HCT116 (cell line): ENCODE results near the gene RAB3GAP1.

Experiments
- CBX3 ChIP-seq: IDR thresholded peaks from 2 replicates; pipeline ENCODE4 v1.6.1; 2012; ENCODE audit warnings: low read depth
- CEBPB ChIP-seq: IDR thresholded peaks from 2 replicates; pipeline ENCODE4 v1.6.1; 2012; ENCODE audit warnings: low read depth
- EZH2 ChIP-seq: fragments of 200-600 bp; sonication (generic); IDR thresholded peaks from 2 replicates; pipeline ENCODE4 v1.6.1; 2017; ENCODE audit warnings: antibody characterized with exemption, mixed run types
- POLR2A ChIP-seq: IDR thresholded peaks from 2 replicates; pipeline ENCODE4 v1.7.0; 2011; ENCODE audit warnings: borderline replicate concordance; ENCODE audit not compliant: insufficient read depth, insufficient read length; ENCODE audit errors: extremely low read depth
- POLR2AphosphoS5 ChIP-seq: IDR thresholded peaks from 2 replicates; pipeline ENCODE4 v1.6.1; 2011; ENCODE audit warnings: mild to moderate bottlenecking, low read depth, low read length, moderate library complexity
- RAD21 ChIP-seq: IDR thresholded peaks from 2 replicates; pipeline ENCODE4 v1.6.1; 2012; ENCODE audit warnings: low read depth, mild to moderate bottlenecking
- SIN3A ChIP-seq: IDR thresholded peaks from 2 replicates; pipeline ENCODE4 v1.6.1; 2012; ENCODE audit warnings: low read depth
- SP1 ChIP-seq: IDR thresholded peaks from 2 replicates; pipeline ENCODE4 v1.6.1; 2012; ENCODE audit warnings: low read depth
- SRF ChIP-seq: IDR thresholded peaks from 2 replicates; pipeline ENCODE4 v1.6.1; 2012; ENCODE audit warnings: low read depth
- YY1 ChIP-seq: IDR thresholded peaks from 2 replicates; pipeline ENCODE4 v1.6.1; 2011; ENCODE audit warnings: low read length, low read depth, moderate library complexity, mild to moderate bottlenecking; ENCODE audit not compliant: insufficient replicate concordance; ENCODE audit errors: extremely low read depth
- ZNF274 ChIP-seq: fragments of 200-500 bp; sonication (Bioruptor generic); IDR thresholded peaks from 2 replicates; pipeline ENCODE4 v1.6.1; 2014; ENCODE audit warnings: mild to moderate bottlenecking, low read depth, low read length, inconsistent platforms
- TF ChIP-seq, protein P1 (sequence below): IDR thresholded peaks from 2 replicates; pipeline ENCODE4 v1.6.1; 2012
- TF ChIP-seq, protein P2 (sequence below), 3 experiments: fragments of 200-600 bp in 1 of 3; sonication (generic) in 1 of 3; IDR thresholded peaks in 2 of 3; conservative IDR thresholded peaks in 1 of 3; 2 replicates each; pipeline ENCODE4 v1.5.1; 2012 to 2017; ENCODE audit warnings: low read depth in 2 of 3, low read length in 2 of 3, antibody characterized with exemption in 1 of 3, borderline replicate concordance in 1 of 3, control low read depth in 1 of 3, mild to moderate bottlenecking in 1 of 3, mixed read lengths in 1 of 3, mixed run types in 1 of 3, moderate library complexity in 1 of 3; ENCODE audit not compliant: insufficient read depth in 1 of 3
- TF ChIP-seq, protein P3 (sequence below): IDR thresholded peaks from 2 replicates; pipeline ENCODE4 v1.6.1; 2012; ENCODE audit warnings: low read depth

DNA sequence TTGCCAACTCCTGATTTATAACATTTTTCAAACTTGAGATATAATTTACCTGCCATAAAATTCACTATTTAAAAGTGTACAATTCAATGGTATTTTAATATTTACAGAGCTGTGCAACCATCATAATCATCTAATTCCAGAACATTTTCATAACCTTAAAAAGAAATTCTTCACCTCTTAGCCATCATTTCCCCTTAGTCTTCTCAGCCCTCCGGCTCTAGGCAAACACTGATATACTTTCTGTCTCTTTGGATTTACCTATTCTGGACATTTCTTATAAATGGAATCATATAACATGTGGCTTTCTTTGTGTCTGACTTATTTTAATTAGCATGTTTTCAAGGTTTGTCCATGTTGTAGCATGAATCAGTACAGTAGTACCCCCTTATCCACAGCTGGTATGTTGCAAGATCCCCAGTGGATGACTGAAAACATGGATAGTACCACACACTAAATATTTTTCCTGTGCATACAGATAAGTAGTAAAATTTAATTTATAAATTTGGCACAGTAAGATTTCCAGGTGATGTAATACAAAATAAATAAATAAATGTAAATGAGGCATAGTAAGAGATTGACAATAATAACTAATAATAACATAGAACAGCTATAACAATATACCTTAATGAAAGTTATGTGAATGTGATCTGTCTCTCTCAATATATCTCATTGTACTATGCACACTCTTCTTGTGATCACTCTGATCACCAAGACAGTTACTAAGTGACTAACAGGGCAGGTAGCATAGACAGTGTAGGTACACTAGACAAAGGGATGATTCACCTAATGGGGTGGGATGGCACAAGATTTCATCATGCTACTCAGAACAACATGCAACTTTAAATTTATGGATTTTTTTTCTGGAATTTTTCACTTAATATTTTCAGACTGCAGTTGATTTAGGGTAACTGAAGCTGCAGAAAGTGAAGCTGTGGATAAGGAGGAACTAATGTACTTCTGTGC is 73.1 kb downstream of the RAB3GAP1 start:
- peak; percentile 43; the same call in 1 of the 2 replicates for TF ChIP-seq POLR2AphosphoS5
- no peak for TF ChIP-seq EZH2
- TF ChIP-seq, protein P1, sequence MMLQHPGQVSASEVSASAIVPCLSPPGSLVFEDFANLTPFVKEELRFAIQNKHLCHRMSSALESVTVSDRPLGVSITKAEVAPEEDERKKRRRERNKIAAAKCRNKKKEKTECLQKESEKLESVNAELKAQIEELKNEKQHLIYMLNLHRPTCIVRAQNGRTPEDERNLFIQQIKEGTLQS: no peak
- TF ChIP-seq, protein P2, sequence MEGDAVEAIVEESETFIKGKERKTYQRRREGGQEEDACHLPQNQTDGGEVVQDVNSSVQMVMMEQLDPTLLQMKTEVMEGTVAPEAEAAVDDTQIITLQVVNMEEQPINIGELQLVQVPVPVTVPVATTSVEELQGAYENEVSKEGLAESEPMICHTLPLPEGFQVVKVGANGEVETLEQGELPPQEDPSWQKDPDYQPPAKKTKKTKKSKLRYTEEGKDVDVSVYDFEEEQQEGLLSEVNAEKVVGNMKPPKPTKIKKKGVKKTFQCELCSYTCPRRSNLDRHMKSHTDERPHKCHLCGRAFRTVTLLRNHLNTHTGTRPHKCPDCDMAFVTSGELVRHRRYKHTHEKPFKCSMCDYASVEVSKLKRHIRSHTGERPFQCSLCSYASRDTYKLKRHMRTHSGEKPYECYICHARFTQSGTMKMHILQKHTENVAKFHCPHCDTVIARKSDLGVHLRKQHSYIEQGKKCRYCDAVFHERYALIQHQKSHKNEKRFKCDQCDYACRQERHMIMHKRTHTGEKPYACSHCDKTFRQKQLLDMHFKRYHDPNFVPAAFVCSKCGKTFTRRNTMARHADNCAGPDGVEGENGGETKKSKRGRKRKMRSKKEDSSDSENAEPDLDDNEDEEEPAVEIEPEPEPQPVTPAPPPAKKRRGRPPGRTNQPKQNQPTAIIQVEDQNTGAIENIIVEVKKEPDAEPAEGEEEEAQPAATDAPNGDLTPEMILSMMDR (IDR thresholded peaks at IDR 0.05 in 2 of 3, conservative IDR thresholded peaks at IDR 0.05 in 1 of 3; ENCODE audit: borderline replicate concordance in 1 of 3, insufficient read depth in 1 of 3, low read depth in 2 of 3, low read length in 2 of 3): no peak
- peak; percentile 14; the same call in 1 of the 2 replicates for TF ChIP-seq CBX3
- no peak for TF ChIP-seq POLR2A
- peak; percentile 43 for TF ChIP-seq SP1
- TF ChIP-seq, protein P3, sequence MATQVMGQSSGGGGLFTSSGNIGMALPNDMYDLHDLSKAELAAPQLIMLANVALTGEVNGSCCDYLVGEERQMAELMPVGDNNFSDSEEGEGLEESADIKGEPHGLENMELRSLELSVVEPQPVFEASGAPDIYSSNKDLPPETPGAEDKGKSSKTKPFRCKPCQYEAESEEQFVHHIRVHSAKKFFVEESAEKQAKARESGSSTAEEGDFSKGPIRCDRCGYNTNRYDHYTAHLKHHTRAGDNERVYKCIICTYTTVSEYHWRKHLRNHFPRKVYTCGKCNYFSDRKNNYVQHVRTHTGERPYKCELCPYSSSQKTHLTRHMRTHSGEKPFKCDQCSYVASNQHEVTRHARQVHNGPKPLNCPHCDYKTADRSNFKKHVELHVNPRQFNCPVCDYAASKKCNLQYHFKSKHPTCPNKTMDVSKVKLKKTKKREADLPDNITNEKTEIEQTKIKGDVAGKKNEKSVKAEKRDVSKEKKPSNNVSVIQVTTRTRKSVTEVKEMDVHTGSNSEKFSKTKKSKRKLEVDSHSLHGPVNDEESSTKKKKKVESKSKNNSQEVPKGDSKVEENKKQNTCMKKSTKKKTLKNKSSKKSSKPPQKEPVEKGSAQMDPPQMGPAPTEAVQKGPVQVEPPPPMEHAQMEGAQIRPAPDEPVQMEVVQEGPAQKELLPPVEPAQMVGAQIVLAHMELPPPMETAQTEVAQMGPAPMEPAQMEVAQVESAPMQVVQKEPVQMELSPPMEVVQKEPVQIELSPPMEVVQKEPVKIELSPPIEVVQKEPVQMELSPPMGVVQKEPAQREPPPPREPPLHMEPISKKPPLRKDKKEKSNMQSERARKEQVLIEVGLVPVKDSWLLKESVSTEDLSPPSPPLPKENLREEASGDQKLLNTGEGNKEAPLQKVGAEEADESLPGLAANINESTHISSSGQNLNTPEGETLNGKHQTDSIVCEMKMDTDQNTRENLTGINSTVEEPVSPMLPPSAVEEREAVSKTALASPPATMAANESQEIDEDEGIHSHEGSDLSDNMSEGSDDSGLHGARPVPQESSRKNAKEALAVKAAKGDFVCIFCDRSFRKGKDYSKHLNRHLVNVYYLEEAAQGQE: no peak
- TF ChIP-seq SRF: no peak
- peak; percentile 89 for TF ChIP-seq CEBPB
- TF ChIP-seq ZNF274: no peak
- TF ChIP-seq SIN3A: no peak
- TF ChIP-seq YY1: no peak
- no peak for TF ChIP-seq RAD21
